Lung (tissue), 12 donors: Measurements from ENCODE around the gene FUT8. TPM values are rescaled to one million over a fixed set of nuclear protein-coding genes. Genes with fewer than 3 reads are reported as not detected.

ENCODE experiments used
- ATAC-seq: fragments of 200-7000 bp; cut with Tn5 transposase; one replicate; pipeline ENCODE4 v1.9.1; 2020; ENCODE audit warnings: moderate number of reproducible peaks; ENCODE audit not compliant: insufficient read depth, low FRiP score
- DNase-seq, 3 donors: peaks; one replicate each; pipeline ENCODE4 v3.0.0-alpha.2; 2013 to 2017
- H3K27ac ChIP-seq, 2 donors: one replicate each; pipeline ENCODE4 v1.5.1; 2013; ENCODE audit warnings: mild to moderate bottlenecking in 2 of 2, moderate library complexity in 2 of 2, control low read depth in 1 of 2, inconsistent platforms in 1 of 2, low read depth in 1 of 2, low read length in 1 of 2
- H3K27me3 ChIP-seq, 3 donors: one replicate each; pipeline ENCODE4 v1.5.1; 2013; ENCODE audit warnings: low read length in 2 of 3; ENCODE audit not compliant: control insufficient read depth in 3 of 3, insufficient read depth in 3 of 3
- H3K36me3 ChIP-seq, 4 donors: one replicate each; pipeline ENCODE4 v1.5.1; 2013; ENCODE audit warnings: low read length in 4 of 4, mild to moderate bottlenecking in 1 of 4, moderate library complexity in 1 of 4; ENCODE audit not compliant: control insufficient read depth in 4 of 4, insufficient read depth in 4 of 4
- H3K4me1 ChIP-seq, 5 donors: one replicate each; pipeline ENCODE4 v1.5.1; 2013; ENCODE audit warnings: low read length in 5 of 5, mild to moderate bottlenecking in 2 of 5, moderate library complexity in 1 of 5; ENCODE audit not compliant: control insufficient read depth in 5 of 5, insufficient read depth in 5 of 5
- H3K4me3 ChIP-seq: one replicate; pipeline ENCODE4 v1.5.1; 2013; ENCODE audit warnings: mild to moderate bottlenecking, control low read depth, moderate library complexity
- H3K9ac ChIP-seq, 2 donors: one replicate each; pipeline ENCODE4 v1.5.1; 2013; ENCODE audit warnings: low read length in 2 of 2, control low read depth in 1 of 2; ENCODE audit not compliant: insufficient read depth in 1 of 2
- H3K9me3 ChIP-seq, 4 donors: one replicate each; pipeline ENCODE4 v1.5.1; 2013; ENCODE audit warnings: low read length in 3 of 4, mild to moderate bottlenecking in 1 of 4, moderate library complexity in 1 of 4; ENCODE audit not compliant: control insufficient read depth in 4 of 4, insufficient read depth in 3 of 4
- WGBS, 2 donors: extraction: QIAGEN DNeasy Blood & Tissue Kit; methylation state at CpG; one replicate each; pipeline ENCODE4 v1.1.7; 2013; 5-methylcytosine and 5-hydroxymethylcytosine counted together
- polyA plus RNA-seq, 2 donors: library from polyadenylated mRNA; stranded (reverse); fragments of 200-250 nt; gene quantifications; one replicate each; pipeline ENCODE4 v1.2.1, GENCODE V29; 2013
- total RNA-seq, 2 donors: library from RNA; depleted of rRNA in 1 of 2; stranded (reverse); fragments of >200 nt in 1 of 2; gene quantifications; one replicate each; pipeline ENCODE4 v1.2.1, GENCODE V29; 2014 to 2021
- TF ChIP-seq, protein P1 (sequence below): IDR thresholded peaks from 2 replicates; pipeline ENCODE4 v1.5.1; 2012; ENCODE audit warnings: mild to moderate bottlenecking; ENCODE audit errors: control extremely low read depth, extremely low read depth
- donor health status: control.
- donor health status: control.
- donor health status: Bipolar disorder and iron deficiency.
- donor health status: healthy.
- donor health status: DM: yes; HTN: yes; CAD: no.

The FUT8 gene
- total and polyA plus RNA-seq, 4 donors = 9.9 to 98.5 (median 25.8) TPM

DNA sequence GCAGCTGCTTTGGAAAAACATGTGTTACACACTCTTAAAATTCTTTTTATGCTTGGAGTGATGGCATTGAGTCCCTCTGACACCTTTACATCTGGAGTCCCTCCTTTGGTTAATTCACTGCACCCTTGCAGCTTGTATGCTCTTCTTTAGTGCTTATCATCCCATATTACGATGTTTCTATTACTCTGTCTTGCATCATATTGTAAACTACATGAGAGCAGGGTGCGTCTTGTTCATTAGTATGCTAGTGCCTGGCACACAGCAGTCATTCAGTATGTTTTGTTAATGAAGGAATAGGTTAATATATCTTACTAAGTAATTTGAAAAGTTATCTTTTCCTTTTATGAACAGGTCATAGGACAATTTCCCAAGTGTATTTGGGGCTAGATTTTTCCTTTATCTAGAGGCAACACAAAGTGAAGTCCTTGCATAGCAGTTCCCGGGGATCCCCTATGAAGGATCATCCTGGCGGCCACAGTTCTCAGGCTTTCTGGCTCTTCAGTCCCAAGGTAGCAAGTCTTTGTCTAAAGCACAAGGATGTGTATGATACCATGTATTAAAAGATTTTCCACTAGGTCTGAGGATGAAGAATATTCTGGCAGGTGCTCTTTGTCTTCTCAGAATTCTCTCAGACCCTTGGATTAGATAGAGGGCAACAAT is 363.8 kb downstream of the FUT8 start:
- DNase-seq (no peak), ATAC-seq (no peak)
- Histone ChIP-seq H3K36me3 (no peaks in the 10 kb centered on the region), H3K9ac (no peak overlapping the region), H3K9me3 (no peaks in the 10 kb centered on the region), H3K27ac (no peak overlapping the region), H3K4me3 (no peak overlapping the region), H3K27me3 (no peaks in the 10 kb centered on the region), H3K4me1 (no peaks in the 10 kb centered on the region)
- WGBS, 2 donors = 66 to 88% methylated on average over 4 of the region's 4 CpGs
- TF ChIP-seq, protein P1, sequence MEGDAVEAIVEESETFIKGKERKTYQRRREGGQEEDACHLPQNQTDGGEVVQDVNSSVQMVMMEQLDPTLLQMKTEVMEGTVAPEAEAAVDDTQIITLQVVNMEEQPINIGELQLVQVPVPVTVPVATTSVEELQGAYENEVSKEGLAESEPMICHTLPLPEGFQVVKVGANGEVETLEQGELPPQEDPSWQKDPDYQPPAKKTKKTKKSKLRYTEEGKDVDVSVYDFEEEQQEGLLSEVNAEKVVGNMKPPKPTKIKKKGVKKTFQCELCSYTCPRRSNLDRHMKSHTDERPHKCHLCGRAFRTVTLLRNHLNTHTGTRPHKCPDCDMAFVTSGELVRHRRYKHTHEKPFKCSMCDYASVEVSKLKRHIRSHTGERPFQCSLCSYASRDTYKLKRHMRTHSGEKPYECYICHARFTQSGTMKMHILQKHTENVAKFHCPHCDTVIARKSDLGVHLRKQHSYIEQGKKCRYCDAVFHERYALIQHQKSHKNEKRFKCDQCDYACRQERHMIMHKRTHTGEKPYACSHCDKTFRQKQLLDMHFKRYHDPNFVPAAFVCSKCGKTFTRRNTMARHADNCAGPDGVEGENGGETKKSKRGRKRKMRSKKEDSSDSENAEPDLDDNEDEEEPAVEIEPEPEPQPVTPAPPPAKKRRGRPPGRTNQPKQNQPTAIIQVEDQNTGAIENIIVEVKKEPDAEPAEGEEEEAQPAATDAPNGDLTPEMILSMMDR = no peak

GRCh38 chr14:65780566-65780965 is 368.0 kb downstream of the FUT8 start:
- no peaks in the 10 kb centered on the region for H3K36me3 ChIP-seq
- TF ChIP-seq, protein P1 = no peak
- H3K9me3 ChIP-seq = peaks cover 0 to 2% (median 0%) of the 10 kb centered on the region in 4 donors
- 77 to 86% methylated on average over 2 of the region's 2 CpGs for WGBS, 2 donors
- H3K4me1 ChIP-seq = no peaks in the 10 kb centered on the region
- H3K4me3 ChIP-seq = no peak overlapping the region
- ATAC-seq (no peak), DNase-seq (no peak)
- H3K27me3 ChIP-seq = peaks cover 0 to 2% (median 0%) of the 10 kb centered on the region in 3 donors
- no peak overlapping the region for H3K27ac ChIP-seq
- H3K9ac ChIP-seq = no peak overlapping the region

DNA sequence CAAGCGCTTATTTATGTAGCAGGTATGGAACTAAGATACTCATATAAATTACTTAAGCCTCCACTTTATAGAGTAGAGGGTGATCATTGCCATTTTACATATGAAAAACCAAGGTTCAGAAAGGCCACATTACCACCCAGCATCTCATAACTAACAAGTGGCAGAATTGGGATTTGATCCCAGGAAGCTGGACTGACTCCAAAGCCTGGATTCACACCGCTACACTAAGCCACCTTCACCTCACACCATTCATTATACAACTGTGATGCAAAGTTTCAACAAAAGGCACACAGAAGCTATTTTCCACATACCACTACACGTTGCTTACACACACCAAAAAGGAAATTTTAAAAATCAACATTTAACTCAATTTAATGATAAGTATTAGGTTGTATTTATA is 370.6 kb downstream of the FUT8 start:
- H3K9ac ChIP-seq = no peak overlapping the region
- DNase-seq = no peak
- ATAC-seq = no peak
- H3K9me3 ChIP-seq = peaks cover 0 to 2% (median 0%) of the 10 kb centered on the region in 4 donors
- TF ChIP-seq, protein P1 = no peak
- peaks cover 0 to 2% (median 0%) of the 10 kb centered on the region in 3 donors for H3K27me3 ChIP-seq
- 87 to 93% methylated on average over 3 of the region's 3 CpGs for WGBS, 2 donors
- no peak overlapping the region for H3K4me3 ChIP-seq
- H3K27ac ChIP-seq = no peak overlapping the region
- H3K36me3 ChIP-seq = no peaks in the 10 kb centered on the region
- H3K4me1 ChIP-seq = no peaks in the 10 kb centered on the region

DNA sequence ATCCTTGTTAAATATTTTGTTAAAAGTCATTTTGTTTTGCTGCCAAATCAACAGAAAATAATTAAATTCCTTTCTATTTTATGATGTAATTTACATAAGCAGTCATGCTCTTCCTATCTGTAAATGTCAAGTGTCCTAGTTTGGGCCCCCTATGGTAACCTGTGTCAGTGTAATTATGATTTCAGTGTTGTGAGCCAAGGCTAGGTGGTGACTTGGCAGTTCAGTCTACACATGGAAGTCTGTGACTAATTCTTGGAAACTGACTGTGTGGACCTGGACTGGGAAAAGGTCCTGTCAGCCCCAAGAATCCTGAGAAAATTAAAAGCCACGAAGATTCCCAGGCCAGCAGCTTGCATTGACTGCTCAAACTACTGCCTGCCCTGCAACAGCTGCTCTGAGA is 371.0 kb downstream of the FUT8 start:
- no peak for ATAC-seq
- no peaks in the 10 kb centered on the region for H3K36me3 ChIP-seq
- TF ChIP-seq, protein P1 = no peak

More for the DNA sequence above, 371.0 kb downstream of the FUT8 start:
- DNase-seq = no peak
- 70 to 86% methylated on average over 1 of the region's 1 CpG for WGBS, 2 donors
- no peak overlapping the region for H3K4me3 ChIP-seq
- H3K9ac ChIP-seq = no peak overlapping the region
- no peaks in the 10 kb centered on the region for H3K4me1 ChIP-seq
- peaks cover 0 to 2% (median 0%) of the 10 kb centered on the region in 4 donors for H3K9me3 ChIP-seq
- peaks cover 0 to 2% (median 0%) of the 10 kb centered on the region in 3 donors for H3K27me3 ChIP-seq
- H3K27ac ChIP-seq = no peak overlapping the region
